Measurements from ENCODE around the gene PRKN.

Gene PRKN

DNA sequence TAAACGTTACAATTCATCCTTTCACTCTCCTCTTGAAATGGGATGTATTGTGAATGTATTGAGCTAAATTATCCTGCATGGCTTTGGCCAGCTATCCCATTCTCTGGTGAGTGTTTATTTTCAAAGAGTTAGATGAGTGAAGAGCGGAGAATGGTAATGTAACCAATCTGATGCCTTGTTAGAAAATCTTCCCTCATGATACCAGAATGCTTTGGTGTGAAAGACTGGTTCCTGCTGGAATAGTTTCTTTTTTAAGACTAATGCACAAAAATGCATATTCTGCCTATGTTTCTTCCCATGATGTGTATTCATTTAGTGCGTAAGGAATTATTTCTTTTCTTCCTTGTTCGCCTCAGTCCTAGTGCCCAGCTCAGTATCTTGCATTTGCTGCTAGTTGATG is 506.7 kb downstream of the PRKN start:
- DNase-seq = no peak

DNA sequence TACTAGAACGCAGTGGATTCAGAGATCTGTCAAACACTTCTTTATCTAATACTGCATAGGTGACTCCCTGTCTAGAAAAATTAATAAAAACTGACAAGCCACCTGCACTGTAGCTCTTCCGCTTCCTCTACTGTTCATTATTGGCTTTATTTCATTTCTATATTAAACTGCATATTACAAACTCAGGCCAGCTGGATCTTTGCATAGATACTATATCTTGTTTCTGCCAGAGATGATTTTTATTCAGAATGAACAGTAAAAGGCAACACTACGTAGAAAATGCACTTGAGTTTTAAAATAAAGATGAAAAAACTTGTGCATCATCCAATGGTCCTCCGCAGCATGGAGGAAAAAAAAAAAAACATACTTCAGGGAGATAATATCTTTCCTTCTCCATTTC is 508.3 kb downstream of the PRKN start:
- DNase-seq = no peak

DNA sequence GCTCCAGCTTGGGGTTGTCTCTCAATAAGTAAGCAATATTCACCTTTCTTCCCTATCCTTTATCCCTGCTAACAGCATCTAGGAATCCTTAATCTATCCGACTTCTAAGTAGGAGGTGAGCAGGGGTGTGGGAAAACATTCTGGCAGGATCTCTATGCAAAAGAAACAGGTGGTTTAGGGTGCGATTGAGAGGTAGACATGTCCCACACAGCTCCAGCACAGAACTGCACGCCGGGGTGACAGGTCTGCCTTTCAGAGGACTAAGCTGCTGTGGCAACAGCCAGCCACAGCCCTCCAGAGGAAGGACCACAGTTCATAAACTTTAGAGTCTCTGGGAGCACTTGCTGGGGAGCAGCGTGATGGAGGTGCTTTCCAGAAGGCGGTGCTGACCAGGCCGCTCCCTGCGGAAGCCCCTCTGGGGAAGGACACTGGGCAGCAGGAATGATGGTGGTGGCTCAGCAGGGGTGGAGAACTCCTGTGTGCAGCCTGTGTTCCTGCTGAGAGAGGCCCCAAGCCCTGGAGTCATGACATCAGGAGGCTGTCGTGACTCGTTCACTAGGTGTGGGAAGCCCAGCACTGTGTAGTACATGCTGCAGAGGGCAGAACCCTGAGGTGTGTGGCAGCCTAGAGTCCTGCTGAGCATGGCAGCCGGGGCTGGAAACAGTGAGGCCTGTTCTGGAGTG is 509.6 kb downstream of the PRKN start:
- no peak for DNase-seq

GRCh38 chr6:162217058-162217457 is 510.5 kb downstream of the PRKN start:
- no peak for DNase-seq

DNA sequence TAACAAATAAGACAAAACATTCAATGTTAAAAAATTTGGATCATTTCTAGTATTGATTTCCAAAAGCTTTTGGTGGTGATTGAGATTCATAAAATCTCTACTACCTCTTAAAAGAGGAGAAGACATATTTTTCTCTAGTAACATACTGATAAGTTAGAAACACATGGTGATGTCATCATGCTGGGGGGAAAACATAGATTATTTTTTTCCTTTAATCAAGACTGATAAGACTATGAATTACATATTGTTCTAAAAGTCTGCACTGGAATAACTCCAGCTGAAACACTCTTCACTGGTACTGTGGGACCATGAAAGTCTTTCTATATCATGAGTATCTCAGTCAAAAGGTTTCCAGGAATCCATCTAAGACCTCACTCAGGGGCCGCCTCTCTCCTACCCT is 515.8 kb downstream of the PRKN start:
- DNase-seq = no peak

DNA sequence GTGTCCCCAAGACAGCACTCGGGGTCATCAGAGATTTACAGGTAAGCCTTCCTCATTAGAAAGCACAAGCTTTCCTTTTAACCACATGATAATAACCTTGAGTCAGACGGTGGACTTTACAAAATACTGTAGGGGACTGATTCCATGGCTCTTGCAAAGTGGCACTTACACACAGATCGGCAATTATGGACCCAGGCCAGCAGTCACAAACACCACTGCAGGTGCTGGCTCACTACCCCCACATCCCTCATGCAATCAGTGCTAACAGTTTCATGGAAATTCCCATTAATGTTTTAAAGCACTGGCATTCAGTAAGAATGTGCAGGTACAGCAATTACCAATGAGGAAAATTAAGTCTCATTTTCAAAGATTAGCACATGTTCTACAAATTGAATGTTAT is 516.5 kb downstream of the PRKN start:
- no peak for DNase-seq

DNA sequence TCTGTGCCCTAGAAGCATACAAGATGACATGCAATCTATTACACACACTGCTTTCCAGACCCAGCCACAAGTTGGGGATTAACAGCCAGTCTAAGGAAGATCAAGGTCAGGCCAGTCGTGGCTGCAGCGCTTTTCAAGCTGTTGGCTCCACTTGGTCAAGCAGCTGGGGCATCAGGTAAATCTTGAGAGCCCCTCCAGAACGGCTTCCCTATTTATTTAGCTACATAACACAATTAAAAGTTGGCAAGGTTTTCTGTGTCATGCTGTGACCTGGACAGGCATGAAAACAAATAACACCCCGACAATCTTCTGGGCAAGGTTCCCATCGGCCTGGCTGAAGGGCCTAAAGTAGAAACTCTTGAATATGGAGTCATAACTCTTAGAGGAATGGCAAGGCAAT is 524.3 kb downstream of the PRKN start:
- no peak for DNase-seq

- no peak for DNase-seq
Measured at GRCh38 chr6:162200945-162201690, 526.4 kb downstream of the PRKN start.

GRCh38 chr6:162200041-162200440 is 527.5 kb downstream of the PRKN start:
- no peak for DNase-seq

GRCh38 chr6:162198925-162199324 is 528.6 kb downstream of the PRKN start:
- DNase-seq = no peak

- DNase-seq = no peak
Measured at GRCh38 chr6:162198076-162198475, 529.5 kb downstream of the PRKN start.

DNA sequence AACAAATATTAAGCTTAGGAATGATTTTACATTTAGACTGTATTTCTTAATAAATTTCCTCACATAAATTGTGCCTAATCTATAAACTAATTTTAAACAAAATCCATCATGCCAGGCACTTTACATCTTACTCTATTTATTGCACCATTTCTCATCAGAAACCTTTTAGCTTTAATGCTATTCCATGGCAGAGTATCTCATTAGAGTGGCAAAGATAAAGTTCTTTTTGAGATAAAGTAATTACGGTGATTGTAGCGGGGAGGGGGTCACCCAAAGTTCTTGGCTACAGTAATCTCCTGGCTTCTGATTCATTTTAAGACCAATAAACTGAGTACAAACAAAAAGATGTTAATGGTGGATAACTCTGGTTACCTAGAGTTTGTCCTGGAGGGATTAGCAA is 532.1 kb downstream of the PRKN start:
- no peak for DNase-seq

GRCh38 chr6:162190981-162191380 is 536.6 kb downstream of the PRKN start:
- no peak for DNase-seq

DNA sequence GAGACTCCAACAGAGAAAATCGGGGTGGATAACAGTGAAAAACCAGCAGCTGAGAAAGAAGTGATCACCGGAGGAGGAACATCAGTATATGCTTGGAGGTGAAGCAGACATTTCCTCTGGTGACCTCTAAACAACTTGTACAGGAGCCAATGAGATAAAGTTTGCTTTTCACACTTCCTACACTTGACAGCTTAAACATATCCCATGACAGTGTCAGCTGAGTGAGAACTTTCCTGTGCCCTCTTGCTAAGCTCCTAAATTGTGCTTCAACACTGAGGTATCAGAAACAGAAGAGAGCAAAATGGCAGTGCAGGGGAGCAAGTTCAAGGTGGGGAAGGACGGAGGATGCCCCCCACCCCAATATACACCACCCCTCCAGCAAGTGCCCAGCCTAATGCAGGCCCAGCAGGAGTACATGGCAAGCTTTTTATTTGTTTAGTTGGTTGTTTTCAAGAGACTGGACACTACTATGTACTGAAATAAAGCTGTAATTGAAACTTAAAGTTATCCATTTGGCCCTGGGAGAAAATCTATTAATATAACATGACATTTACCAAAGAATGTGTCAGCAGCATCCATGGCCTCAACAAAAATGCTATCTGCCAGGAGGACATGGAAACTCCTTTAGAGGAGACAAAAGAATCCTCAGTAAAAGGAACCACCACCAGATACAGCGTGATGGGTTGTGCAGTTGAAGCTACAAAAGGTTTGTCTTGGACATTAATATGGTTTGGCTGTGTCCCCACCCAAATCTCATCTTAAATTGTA is 540.2 kb downstream of the PRKN start:
- no peak for DNase-seq

GRCh38 chr6:162184465-162184864 is 543.1 kb downstream of the PRKN start:
- no peak for DNase-seq

DNA sequence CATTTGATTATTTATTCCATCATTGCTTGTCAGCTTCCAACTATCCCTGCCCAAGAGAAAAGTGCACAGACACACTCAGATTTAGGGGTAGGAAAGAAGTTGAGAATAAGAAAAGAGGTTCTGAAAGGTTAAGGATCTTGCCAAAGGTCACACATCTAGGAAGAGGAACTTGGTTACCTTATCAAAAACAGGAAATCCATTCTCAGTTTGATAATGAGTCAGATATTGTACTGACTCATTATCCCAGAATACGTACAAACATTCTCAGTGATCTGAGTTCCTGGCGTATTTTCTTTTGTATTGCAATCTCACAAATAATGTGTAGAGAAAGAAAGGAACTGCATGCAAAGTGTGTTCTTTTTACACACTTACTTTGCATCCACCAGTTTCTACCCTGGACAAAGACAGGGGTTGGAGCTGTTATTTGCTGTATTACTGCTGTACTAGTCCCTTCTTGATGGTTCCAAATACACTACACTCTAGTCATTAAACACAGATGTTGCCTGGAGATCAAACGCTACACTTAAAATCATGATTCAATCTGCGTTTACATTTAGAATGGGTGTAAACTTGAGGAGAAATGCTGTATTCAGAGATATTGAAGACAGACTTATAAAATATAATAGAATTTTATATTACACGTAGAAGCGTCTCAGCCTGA is 545.7 kb downstream of the PRKN start:
- DNase-seq = no peak

DNA sequence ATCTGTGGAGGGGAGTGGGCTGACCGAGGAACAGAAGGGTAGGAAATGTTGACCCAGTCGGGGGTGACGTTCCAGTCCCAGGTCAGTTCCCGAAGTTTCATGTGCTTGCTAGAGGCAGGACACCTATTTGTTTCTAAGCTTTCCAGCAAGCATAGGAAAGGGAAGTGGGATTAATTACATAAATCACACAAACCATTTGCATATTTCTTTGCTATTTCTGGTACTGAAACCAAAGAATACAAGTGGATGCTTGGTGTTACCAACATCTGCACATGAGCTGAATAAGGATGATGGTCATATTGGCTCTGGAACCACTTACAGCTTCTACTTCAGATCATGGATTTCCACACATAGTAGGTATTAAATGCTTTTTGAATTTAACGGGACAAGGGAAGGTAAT is 546.5 kb downstream of the PRKN start:
- DNase-seq = no peak

- DNase-seq = no peak
Measured at GRCh38 chr6:162179196-162179951, 548.2 kb downstream of the PRKN start.

DNA sequence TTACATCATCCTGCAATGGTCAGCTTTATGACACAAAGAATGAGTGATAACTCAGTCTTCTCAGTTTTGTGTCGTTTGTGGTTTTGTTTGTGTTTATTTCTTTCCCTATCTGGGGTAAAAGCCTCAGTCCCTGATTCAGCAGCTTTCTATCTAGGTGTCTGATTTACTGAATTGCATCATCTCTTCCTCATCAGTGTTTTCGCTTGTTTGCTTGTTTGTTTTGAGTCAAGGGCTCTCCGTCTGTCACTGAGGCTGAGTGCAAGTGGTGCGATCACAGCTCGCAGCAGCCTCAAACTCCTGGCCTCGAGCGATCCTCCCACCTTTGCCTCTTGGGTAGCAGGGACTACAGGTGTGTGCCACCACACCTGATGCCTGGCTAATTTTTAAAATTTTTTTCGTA is 548.9 kb downstream of the PRKN start:
- no peak for DNase-seq

DNA sequence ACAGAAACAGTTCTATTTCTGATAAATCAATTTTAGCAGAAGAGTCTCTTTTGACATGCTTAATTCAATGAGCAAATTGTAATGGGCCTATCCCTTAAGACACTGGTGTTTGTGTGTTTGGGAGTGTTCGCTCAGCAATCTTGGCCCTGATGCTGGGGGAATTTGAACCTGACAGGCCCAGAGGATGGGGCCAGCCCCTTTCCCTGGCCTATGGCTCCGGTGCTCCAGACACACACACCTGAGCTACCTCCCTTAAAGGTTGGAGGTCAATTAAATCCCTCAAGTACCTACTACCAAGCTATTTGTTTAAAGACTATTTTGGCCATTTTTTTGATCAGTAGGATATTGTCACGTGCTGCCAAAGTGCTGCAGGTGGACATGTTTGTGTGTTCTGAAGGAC is 549.3 kb downstream of the PRKN start:
- DNase-seq = no peak

DNA sequence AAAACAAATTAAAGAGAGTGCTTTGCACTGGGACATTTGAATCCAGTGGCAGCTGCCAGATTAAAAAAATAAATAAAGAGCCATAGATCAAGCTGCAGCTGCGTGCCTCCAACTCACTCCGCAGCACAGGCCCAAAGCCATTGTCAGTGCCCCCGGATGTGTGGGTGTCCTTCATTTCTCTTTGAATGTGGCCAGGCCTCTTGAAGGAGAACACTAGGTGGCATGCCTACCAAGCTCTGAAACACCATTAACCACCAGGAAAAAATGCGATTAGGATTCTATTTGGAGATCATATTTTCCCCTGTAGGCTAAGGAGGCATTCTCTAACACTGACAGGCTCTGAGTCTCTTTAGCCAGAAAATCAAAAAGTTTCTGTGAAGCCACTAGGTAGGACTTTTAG is 549.8 kb downstream of the PRKN start:
- no peak for DNase-seq

GRCh38 chr6:162173466-162173865 is 554.1 kb downstream of the PRKN start:
- no peak for DNase-seq

DNA sequence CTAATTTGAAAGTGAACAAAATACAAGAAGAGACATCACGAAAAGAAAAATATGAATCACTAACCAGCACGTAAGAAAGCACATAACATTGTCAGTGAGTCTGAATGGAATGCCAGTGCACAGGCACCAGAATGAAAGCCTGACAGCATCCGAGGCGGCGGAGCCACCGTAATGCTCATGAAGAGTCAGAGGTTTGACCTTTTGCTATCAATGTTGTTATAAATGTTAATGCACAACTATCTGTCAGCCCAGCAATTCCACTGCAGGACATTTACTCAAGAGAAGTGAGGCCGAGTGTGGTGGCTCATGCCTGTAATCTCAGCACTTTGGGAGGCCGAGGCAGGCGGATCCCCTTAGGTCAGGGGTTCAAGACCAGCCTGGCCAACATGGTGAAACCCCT is 562.1 kb downstream of the PRKN start:
- no peak for DNase-seq

All from DMS79 (cell line).